HG02610 (cell line): ENCODE data around the gene GPC4.

ENCODE experiments used
- ATAC-seq: cut with Tn5 transposase; IDR thresholded peaks from one replicate; pipeline ENCODE4 v1.9.1; 2021; ENCODE audit warnings: mild to moderate bottlenecking, moderate library complexity; ENCODE audit not compliant: unreplicated experiment

The GPC4 gene

GRCh38 chrX:133412246-133412645 is 3.0 kb downstream of the GPC4 start:
- no peak for ATAC-seq

GRCh38 chrX:133410550-133410949 is 4.7 kb downstream of the GPC4 start:
- ATAC-seq, result no peak

GRCh38 chrX:133405498-133406185 is 9.6 kb downstream of the GPC4 start:
- no peak for ATAC-seq

- no peak for ATAC-seq
Observed at GRCh38 chrX:133403984-133404383, 11.3 kb downstream of the GPC4 start.

- no peak for ATAC-seq
Observed at GRCh38 chrX:133402830-133403625, 12.3 kb downstream of the GPC4 start.

GRCh38 chrX:133402042-133402453 is 13.2 kb downstream of the GPC4 start:
- ATAC-seq, result no peak

- ATAC-seq, result no peak
Observed at GRCh38 chrX:133401536-133401935, 13.8 kb downstream of the GPC4 start.

GRCh38 chrX:133399411-133399810 is 15.9 kb downstream of the GPC4 start:
- no peak for ATAC-seq

GRCh38 chrX:133394765-133395164 is 20.5 kb downstream of the GPC4 start:
- no peak for ATAC-seq

- ATAC-seq, result no peak
Observed at GRCh38 chrX:133392671-133393070, 22.6 kb downstream of the GPC4 start.

GRCh38 chrX:133391111-133391510 is 24.2 kb downstream of the GPC4 start:
- ATAC-seq, result no peak

- no peak for ATAC-seq
Observed at GRCh38 chrX:133390676-133391075, 24.6 kb downstream of the GPC4 start.

GRCh38 chrX:133389975-133390374 is 25.3 kb downstream of the GPC4 start:
- no peak for ATAC-seq

GRCh38 chrX:133384454-133384853 is 30.8 kb downstream of the GPC4 start:
- no peak for ATAC-seq

- no peak for ATAC-seq
Observed at GRCh38 chrX:133380711-133381619, 34.3 kb downstream of the GPC4 start.

GRCh38 chrX:133376422-133376821 is 38.9 kb downstream of the GPC4 start:
- no peak for ATAC-seq

GRCh38 chrX:133375615-133376340 is 39.5 kb downstream of the GPC4 start:
- ATAC-seq, result no peak

- ATAC-seq, result no peak
Observed at GRCh38 chrX:133374874-133375387, 40.4 kb downstream of the GPC4 start.

- ATAC-seq, result no peak
Observed at GRCh38 chrX:133373386-133374079, 41.8 kb downstream of the GPC4 start.
